AG09309 (cell line): ENCODE measurements around the gene TSPAN9.

ENCODE experiments used
- DNase-seq: peaks from one replicate; pipeline ENCODE4 v3.0.0-alpha.2; 2010; ENCODE audit warnings: low read depth
- H3K4me3 ChIP-seq: 2 replicates; pipeline ENCODE4 v1.5.1; 2011; ENCODE audit warnings: mild to moderate bottlenecking, low read depth, low read length, moderate library complexity; ENCODE audit not compliant: control insufficient read depth
- TF ChIP-seq, protein P1 (sequence below): IDR thresholded peaks from 2 replicates; pipeline ENCODE4 v1.5.1; 2011; ENCODE audit warnings: mild to moderate bottlenecking, low read depth, low read length, inconsistent platforms; ENCODE audit not compliant: insufficient read depth, control insufficient read depth; ENCODE audit errors: missing control alignments

TSPAN9 gene

GRCh38 chr12:3313066-3313465 lies 235.9 kb downstream of the TSPAN9 start:
- DNase-seq, result peak; percentile 80
- H3K4me3 ChIP-seq, result no peak overlapping the region
- TF ChIP-seq, protein P1, sequence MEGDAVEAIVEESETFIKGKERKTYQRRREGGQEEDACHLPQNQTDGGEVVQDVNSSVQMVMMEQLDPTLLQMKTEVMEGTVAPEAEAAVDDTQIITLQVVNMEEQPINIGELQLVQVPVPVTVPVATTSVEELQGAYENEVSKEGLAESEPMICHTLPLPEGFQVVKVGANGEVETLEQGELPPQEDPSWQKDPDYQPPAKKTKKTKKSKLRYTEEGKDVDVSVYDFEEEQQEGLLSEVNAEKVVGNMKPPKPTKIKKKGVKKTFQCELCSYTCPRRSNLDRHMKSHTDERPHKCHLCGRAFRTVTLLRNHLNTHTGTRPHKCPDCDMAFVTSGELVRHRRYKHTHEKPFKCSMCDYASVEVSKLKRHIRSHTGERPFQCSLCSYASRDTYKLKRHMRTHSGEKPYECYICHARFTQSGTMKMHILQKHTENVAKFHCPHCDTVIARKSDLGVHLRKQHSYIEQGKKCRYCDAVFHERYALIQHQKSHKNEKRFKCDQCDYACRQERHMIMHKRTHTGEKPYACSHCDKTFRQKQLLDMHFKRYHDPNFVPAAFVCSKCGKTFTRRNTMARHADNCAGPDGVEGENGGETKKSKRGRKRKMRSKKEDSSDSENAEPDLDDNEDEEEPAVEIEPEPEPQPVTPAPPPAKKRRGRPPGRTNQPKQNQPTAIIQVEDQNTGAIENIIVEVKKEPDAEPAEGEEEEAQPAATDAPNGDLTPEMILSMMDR, result no peak

DNA sequence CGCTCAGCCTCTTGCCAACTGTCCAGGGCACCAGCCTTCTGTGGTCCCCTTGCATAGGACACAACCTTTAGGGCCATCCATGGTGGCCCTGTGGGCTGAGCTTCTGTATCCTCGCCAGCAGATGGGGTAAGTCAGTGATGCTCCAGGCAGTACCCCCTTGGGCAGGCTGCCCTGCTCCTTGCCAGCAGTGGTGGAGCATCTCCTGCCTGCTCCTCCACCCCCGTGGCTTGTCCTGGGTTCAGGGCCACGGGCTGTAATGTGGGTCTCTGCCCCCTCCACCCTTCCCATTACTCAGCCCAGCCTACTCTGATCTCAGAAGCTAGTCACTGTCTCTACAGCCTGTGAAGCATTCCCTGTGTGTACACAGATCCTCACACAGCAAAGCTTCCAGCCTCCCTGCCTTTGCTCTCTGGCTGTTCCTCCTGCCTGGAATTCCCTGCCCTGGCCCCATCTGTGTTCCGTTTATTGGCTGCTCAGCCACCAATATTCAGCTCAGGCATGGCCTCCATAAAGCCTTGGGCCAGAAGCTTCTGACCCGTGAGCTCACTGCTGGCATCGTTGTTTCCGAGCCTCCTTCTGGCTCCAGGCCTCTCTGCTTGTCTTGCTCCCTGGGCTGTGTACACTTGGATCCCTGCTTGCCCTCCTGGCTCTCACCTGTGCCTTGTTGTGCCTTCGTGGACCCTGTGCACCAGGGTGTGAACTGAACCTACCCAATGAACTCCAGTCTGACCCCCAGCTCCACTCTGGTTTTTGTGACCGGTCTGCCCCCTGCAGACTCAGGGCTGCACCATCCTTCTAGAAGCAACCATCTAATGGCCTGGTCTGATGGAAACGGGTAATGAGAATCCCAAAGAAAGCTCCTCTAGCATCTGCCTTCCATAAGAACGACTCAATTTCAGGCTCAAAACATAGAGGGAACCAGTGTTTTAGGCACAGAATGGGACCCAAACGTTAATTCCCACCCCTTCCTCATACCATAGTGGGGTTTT lies 236.8 kb downstream of the TSPAN9 start:
- TF ChIP-seq, protein P1, result peak; percentile 41
- no peak for DNase-seq
- no peak overlapping the region for H3K4me3 ChIP-seq

GRCh38 chr12:3315201-3315661 lies 238.1 kb downstream of the TSPAN9 start:
- TF ChIP-seq, protein P1, result no peak
- no peak for DNase-seq
- no peak overlapping the region for H3K4me3 ChIP-seq

GRCh38 chr12:3316776-3317480 lies 239.7 kb downstream of the TSPAN9 start:
- TF ChIP-seq, protein P1, result no peak
- no peak for DNase-seq

DNA sequence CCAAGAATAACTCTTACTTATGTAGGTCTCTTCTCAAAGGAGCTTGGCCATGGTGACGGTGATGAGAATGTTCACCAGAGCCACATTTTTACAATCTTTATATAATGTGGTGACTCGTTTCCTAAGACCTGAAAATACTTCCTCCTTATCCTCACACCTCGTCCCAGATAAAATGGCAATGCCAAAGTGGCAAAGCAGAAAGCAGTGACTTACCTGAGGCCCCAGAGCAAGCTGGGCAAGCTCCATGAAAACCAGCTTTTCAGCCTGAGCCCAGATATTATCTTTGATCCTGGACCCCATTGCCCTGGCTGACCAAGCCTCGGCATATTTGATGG lies 240.3 kb downstream of the TSPAN9 start:
- TF ChIP-seq, protein P1, result no peak
- no peak for DNase-seq
- H3K4me3 ChIP-seq, result no peak overlapping the region

More at GRCh38 chr12:3316776-3317480, 239.7 kb downstream of the TSPAN9 start:
- H3K4me3 ChIP-seq, result no peak overlapping the region

DNA sequence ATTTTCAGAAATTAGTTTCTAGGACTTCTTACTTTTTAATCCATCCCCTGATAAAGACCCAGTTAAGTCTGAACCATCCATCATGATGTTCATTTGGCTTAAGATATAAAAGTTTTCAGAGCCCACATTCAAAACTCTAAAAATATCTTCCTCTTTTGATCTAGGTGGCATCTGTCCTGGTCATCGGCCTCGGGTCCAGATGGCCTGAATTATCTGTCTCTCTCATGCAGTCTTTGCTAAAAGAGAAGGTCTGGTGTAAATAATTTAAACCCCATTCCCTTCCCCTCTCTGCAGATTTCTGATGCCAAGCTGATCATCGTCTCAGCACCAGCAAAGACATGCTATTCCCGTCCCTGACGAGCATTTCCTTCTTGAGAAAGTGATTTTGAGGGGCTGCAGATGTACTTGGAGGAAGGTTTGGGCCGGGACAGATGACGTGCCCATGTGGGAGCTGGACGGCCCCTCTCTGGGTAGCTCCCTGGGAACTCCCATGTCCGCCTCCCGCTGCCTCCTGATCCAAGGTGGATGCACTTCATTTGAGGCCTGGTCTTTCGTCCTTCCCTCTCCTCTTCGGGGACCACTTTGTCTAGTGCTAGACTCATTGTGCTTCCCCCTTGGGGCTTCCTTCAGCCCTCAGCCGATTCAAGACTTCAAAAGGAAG lies 240.8 kb downstream of the TSPAN9 start:
- no peak for DNase-seq
- TF ChIP-seq, protein P1, result no peak
- H3K4me3 ChIP-seq, result no peak overlapping the region
